ENCODE measurements around the gene ATP8B4.

The ATP8B4 gene

DNA sequence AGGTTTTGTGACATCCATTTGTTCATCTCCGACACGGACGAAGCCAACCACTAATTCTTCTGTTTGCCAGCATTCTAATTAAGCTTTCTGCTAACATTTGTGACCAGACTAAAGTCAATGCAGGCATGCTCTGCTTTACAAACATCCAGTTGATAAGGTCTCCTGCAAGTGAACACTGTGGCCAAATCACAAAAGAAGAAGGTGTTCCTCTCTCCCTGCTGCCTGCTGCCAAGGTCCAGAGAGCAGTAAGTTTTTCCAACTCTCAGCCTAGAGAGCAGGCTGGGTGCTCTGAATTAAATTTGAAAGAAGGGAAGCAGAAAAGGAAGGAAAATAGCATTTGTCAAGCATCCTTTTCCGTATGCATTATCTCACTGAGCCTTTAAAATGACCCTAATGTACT lies 133.6 kb downstream of the ATP8B4 start:
- H3K4me3 ChIP-seq (ENCODE audit: control insufficient read depth, low read depth, low read length): no peak overlapping the region
- DNase-seq (ENCODE audit: low read depth): no peak
- TF ChIP-seq, protein P1, sequence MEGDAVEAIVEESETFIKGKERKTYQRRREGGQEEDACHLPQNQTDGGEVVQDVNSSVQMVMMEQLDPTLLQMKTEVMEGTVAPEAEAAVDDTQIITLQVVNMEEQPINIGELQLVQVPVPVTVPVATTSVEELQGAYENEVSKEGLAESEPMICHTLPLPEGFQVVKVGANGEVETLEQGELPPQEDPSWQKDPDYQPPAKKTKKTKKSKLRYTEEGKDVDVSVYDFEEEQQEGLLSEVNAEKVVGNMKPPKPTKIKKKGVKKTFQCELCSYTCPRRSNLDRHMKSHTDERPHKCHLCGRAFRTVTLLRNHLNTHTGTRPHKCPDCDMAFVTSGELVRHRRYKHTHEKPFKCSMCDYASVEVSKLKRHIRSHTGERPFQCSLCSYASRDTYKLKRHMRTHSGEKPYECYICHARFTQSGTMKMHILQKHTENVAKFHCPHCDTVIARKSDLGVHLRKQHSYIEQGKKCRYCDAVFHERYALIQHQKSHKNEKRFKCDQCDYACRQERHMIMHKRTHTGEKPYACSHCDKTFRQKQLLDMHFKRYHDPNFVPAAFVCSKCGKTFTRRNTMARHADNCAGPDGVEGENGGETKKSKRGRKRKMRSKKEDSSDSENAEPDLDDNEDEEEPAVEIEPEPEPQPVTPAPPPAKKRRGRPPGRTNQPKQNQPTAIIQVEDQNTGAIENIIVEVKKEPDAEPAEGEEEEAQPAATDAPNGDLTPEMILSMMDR (IDR thresholded peaks at IDR 0.05; ENCODE audit: control insufficient read depth, insufficient read depth, low read depth, low read length, missing control alignments): no peak

DNA sequence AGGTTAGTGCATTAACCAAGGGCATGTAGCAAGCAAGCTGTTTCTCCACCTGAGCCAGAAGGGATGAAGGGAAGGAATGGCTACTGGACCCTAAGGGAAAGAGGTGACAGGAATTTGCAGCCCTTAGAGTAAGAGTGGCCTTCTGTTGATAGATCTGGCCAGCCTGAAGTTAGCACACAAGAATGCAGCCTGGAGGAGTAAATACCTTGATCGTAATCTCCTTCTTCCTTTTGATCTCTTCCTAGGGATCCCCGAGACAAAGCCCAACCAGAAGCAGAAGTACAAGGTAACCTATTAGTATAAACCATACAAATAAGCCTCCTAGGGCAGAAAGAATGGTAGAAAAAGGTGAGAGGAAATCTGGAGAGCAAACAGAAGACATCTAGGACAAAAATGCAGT lies 134.6 kb downstream of the ATP8B4 start:
- DNase-seq (ENCODE audit: low read depth): no peak
- TF ChIP-seq, protein P1 (IDR thresholded peaks at IDR 0.05; ENCODE audit: control insufficient read depth, insufficient read depth, low read depth, low read length, missing control alignments): no peak
- no peak overlapping the region for H3K4me3 ChIP-seq (ENCODE audit: control insufficient read depth, low read depth, low read length)

DNA sequence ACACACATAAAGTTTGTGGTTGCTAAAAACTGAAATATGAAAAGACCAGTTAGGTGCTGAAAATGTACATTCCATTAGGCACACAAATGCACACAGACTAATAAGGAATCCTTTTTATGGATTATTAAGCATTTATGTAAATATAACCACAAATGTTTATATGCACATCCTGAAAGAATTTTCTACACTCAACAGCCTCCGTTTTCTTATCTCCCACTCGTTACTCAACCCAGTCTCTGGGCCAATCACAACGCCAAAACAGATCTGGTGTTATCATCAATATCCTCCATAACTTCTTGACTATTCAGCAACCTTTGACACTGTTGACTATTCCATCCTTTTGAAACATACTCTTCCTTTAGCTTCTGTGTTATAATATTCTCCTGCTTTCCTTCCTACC lies 136.4 kb downstream of the ATP8B4 start:
- DNase-seq (ENCODE audit: low read depth): no peak
- H3K4me3 ChIP-seq (ENCODE audit: control insufficient read depth, low read depth, low read length): no peak overlapping the region
- TF ChIP-seq, protein P1 (IDR thresholded peaks at IDR 0.05; ENCODE audit: control insufficient read depth, insufficient read depth, low read depth, low read length, missing control alignments): no peak

DNA sequence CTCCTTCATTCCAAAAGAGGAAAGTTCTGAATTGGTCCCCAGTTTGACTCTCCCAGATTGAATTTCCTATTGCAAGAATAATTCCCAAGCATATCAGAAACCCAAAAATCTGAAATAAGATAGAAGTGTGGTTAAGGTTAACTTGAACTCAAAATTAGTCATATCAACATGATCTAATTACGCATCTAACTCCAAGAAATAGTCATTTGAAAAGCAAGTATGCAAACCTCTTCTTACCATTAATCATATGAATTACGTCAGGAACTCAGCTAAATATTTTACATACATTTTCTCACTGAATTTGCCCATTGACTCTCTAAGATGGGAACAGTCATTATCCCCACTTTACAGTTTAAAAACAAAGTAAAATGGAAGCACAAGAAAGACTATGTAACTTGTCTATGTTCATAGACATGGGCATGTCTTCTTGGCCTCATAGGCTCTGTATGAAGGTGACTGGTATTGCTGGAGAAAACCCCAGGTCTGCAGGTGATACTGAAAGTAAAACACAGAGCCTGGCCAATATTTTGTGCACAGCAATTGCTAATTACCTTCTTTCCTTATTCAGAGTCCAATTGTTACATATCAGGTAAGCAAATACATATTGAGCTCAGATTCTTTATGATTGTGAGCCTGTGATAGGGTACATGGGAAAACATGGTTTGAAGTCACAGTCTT lies 139.2 kb downstream of the ATP8B4 start:
- no peak overlapping the region for H3K4me3 ChIP-seq (ENCODE audit: control insufficient read depth, low read depth, low read length)
- no peak for DNase-seq (ENCODE audit: low read depth)
- TF ChIP-seq, protein P1 (IDR thresholded peaks at IDR 0.05; ENCODE audit: control insufficient read depth, insufficient read depth, low read depth, low read length, missing control alignments): no peak

DNA sequence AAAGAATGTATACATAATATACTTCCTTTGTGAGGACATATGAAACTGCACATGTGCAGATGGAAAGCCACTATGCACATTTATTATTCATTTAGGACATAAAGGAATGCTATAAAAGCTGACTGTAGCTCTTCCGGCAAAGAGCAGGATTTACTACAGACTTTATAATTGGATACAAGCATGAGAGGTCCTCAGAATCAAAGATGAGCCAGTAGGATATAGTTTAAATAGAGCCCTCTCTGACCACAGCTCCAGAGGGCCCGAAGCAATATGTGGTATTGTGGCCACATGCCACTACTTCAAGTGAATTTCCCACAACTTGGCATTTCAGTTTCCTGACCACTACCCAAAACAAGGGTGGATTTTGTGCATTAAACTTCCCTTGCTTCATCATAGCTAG lies 140.9 kb downstream of the ATP8B4 start:
- DNase-seq (ENCODE audit: low read depth): no peak
- TF ChIP-seq, protein P1 (IDR thresholded peaks at IDR 0.05; ENCODE audit: control insufficient read depth, insufficient read depth, low read depth, low read length, missing control alignments): no peak
- no peak overlapping the region for H3K4me3 ChIP-seq (ENCODE audit: control insufficient read depth, low read depth, low read length)

DNA sequence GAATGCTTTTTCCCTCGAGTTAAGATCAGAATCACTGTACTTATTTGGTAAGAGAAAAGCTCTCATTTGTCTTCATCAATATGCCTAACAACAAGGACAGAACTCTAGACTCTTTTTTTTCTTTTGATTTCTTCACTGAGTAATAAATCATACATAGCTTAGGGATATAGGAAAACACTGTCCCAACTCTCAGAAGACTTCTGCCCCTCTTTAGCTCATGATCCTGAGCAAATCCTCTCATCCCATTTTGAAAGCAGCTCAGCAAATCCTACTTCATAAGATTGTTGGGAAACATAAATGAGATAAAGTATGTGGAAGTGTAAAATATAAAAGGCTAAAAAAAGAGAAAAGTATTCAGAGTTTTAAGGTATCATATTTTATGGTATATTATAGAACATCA lies 141.7 kb downstream of the ATP8B4 start:
- no peak for DNase-seq (ENCODE audit: low read depth)
- TF ChIP-seq, protein P1 (IDR thresholded peaks at IDR 0.05; ENCODE audit: control insufficient read depth, insufficient read depth, low read depth, low read length, missing control alignments): no peak
- H3K4me3 ChIP-seq (ENCODE audit: control insufficient read depth, low read depth, low read length): no peak overlapping the region

Data from AG09309 (cell line).